Measurements from ENCODE around the gene BTBD16.

BTBD16 gene

DNA sequence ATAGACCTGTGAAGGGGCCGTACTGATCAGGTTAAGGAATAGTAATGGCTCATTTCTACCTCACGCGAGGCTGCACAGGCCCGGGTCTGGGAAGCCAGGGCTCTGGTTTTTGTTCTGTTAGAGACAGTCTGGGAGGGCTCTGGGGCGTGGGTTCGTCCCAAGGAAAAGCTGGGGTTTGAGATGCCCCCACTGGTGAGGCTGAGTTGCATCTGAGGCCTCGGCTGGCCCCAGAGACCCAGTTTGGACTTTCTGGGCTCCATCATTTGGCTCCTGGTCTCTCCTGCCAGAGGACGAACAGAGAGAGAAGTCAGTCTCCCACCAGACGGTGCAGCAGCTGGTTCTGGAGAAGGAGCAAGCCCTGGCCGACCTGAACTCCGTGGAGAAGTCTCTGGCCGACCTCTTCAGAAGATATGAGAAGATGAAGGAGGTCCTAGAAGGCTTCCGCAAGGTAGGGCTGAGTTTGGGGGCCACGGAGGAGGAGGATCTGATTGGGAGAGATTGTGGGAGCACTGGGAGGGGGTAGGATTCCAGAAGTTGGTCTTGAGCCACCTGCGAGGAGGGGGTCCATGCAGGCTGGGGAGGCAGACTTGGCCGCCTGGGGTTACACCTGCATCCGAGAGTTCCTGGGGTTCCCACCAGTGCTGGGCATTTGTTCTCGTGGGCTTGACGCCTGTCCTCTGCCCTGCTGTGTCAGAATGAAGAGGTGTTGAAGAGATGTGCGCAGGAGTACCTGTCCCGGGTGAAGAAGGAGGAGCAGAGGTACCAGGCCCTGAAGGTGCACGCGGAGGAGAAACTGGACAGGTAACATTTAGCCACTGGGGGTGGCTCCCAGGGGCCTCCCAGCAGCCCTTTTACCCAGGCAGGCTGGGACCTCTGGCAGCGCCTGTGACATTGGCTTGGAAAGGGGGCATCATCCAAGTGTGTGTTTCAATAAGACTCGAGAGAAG, 22.5 kb upstream of the BTBD16 start:
- no peak for DNase-seq

DNA sequence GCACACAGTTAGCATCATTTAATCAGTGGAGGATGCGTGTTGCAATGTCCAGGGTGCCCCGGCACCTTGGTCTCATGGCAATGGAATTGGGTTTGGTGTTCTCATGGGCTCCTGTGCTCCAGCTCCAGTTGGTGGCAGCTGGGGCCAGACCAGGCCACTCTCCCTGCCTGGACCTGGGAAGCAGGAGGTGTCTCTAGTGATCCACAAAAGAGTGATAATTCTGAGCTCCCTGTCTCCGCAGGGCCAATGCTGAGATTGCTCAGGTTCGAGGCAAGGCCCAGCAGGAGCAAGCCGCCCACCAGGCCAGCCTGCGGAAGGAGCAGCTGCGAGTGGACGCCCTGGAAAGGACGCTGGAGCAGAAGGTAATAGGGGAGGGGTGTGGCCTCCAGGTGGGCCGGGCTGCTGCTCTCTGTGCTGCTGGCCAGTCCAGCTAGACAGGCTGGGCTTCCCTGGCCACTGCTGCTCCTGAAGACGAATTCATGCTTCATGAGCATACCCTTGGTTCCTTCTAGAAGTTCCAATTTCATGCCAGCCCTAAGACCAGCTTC, 21.7 kb upstream of the BTBD16 start:
- DNase-seq = no peak

DNA sequence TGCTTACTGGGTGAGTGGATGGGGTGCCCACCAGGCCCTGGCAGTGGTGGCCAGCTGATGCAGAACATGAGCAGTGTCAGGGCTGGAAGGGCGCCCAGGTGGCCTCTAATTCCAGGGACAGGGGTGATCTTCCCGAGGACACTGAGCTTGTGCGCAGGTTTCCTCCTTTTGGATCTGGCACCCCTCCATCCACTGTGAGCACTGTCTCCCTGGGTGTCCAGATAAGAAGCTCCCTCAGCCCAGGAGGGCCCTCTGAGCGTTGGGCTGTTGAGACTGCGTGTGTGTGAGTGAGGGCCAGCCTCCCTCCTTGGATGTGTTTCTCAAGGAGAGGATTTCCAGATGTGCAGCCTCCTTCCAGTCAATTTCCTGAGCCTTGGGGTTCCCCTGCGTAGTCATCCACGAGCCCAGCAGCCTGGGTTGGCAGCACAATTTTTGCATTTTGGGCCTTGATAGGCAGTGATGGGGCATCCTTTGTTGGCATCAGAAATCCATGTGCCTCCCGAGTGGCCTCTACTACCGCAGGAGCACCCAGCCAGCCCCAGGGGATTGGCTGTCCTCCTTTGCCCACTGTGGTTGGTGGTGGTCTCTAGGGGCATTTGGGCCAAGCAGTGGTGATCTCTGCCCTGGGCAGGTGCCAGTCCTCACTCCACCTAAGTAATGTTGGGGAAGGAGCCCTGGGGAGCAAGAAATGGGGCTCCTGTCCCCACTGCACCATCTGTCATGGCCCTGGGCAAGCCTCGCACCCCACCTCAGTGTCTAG, 20.9 kb upstream of the BTBD16 start:
- no peak for DNase-seq

DNA sequence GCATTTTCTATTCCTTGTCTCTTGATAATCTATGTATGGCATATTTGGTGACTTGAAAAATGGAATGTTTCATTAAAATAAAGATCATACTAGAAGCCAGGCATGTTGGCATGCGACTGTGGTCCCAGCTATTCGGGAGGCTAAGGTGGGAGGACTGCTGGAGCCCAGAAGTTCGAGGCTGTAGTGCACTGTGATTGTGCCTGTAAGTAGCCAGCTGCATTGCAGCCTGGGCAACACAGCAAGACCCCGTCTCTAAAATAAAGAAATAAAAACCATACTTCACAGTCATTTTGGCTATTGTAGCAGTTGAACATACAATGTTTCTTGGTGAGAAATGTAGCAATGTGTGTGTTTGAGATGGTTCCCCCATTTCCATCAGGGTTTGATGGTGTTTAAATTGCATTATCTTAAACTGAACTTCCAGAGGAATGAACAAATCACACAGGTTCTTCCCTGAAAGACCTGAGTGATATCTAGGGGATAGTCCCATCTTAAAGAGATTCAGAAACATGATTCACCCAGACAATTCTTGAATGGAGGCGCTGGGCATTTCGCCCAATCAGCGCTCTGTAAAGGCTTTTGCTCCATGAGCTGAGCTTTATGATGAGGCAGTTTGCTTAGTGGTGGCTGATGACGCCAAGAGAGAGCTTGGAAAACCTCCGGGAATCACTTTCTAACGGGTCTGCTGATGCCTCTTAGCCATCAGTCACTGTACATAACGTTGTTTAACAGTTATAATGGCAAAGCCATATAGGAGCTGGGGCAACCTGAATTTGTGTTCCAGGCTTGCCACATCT, 19.4 kb upstream of the BTBD16 start:
- DNase-seq = no peak

DNA sequence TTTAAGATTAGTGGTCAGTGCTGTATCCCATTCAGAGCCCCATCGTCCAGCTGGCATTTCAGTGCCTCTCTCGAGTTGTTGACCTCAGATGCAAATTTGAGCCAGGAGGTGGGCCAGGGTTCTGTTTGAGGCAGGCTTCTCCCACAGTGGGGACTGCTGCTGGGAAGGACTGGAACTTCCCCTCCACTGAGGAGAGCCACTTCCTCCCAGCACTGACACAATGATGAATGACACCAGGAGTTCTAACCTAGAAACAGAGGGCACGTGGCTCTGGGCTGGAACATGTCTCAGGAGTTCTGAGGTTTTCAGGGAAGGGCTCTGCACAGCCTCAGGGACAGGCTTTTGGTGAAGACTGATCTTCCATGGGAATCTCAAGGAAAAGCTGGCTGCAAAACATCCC, 18.3 kb upstream of the BTBD16 start:
- no peak for DNase-seq

DNA sequence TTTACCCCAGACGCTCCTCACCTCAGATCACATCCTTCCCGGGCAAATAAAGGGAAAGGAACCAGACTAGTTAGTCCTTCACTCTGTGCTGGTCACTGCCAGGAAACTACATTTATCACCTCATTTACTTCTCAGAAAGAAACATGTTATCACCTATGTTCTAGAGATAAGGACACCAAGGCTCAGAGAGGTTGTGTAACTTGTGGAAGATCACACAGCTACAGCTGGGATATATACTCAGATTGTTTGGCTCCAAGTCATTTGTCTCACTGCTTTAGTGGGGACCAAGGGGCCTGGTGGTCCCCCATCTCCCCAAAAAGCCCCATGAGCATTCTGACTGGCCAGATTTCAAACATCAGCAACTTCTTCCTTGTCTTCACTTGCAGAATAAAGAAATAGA, 17.5 kb upstream of the BTBD16 start:
- DNase-seq = no peak

DNA sequence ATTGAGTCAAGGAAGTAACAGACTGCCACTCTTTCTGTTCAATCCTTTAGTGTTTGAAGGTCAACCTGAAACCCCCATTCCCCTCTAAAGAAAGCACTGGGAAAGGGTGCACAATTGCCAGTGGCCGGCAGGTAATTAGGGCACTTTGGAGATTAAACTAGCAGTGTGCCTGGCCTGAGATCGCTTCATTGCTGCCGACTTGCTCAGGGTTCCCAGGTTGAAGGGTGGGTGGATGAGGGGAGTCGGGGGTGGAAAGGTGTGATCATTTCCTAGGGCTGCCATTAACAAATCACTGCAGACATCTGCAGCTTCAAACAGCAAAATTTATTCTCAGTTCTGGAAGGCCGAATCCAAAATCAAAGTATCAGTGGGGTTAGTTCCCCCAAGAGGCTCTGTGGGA, 16.3 kb upstream of the BTBD16 start:
- DNase-seq = no peak

DNA sequence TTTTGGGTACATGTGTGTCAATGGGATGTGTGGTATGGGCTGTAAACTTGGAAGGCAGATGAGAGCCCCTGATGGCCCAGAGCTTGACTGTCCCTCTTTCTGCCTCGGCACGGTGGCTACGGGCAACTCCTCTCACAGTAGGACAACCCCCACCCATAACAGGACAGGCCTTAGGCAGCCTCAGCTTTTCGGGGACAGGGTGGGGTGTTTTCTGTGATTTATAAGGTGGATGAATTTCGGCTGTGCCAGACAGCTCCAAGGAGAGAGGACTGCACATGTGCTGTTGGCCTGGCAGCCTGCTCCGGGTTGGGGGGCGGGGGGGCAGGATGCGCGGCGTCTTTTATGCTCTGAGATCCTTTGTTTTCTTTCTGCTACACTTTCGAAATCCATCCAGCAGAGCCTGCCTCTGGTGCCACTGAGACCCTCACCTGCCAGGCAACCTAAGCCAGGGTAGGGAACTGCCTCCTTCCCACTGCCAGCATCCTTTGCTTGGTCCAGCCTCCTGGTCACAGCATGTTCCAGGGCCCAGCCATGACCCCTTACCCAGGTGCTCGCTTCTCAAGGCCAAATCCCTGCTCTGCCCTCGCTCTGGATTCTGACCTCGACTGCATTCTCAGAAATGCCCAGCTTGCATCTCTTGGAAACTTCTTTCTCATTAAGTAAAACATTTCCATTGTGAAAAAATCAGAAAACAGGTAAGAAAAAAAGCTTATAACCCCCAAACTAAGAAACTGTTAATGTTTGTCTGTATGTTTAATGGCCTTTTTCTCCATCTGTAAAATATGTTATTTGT, 15.4 kb upstream of the BTBD16 start:
- no peak for DNase-seq

DNA sequence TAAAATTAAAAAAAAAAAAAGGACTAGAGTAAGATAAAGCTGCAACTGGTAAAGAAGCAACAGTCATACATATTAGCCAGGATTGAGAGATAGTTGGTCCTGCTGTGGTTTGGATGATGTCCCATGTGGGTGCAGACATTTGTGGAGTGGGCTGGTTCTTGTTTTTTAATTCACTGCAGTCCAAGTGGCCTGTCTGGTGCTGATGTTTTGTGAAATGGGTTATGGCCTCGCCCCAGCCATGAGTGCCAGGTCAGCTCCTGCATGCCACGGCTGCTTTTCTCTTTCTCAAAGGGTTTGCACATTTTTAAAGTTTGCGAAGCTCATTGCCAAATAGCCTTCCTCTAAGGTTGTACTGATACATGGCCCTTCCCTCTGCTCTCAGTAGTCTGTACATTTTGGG, 14.1 kb upstream of the BTBD16 start:
- no peak for DNase-seq

DNA sequence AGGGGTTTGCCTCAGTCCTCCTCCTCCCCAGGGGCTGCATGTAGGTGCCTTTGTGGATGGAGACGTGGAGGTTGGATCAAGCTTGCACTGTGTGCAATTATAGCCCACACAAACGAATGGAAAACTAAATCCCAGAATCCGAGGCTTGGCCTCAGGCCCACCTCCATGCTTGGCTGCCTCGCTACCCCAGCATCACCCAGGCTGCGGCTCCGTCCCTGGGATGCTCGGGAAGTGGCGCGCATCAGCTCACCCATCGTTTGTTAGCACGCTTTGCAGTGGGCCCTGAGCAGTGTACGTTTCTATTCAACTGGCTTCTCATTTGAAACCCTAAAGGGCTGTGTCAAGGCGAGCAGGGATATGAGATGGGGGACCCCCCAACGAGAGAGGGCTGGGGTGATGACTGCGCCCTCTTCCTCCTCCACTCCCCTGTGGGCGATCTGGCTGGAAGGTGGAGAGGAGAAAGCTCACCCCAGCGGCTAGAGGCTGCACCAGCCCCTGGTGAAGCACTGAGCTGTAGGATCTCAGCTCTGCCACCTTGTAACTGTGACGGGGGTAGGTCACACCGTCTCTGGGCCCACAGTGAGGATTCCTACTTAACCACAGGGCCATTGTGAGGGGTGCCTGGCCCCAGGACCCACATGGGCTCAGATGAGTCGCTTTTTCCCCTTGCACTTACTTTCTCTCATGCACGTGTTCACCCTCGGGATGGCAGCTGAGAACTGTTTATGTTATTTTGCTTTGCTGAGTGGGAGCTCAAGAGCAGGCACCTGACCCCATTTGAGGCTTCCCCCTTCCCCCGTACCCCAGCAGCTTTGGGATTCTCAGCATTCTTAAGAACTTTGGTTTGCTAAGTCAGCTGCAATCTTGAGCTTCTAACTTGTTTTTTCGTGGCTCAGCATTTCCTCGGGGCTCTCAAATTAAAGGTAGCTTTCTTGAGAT, 12.7 kb upstream of the BTBD16 start:
- no peak for DNase-seq

DNA sequence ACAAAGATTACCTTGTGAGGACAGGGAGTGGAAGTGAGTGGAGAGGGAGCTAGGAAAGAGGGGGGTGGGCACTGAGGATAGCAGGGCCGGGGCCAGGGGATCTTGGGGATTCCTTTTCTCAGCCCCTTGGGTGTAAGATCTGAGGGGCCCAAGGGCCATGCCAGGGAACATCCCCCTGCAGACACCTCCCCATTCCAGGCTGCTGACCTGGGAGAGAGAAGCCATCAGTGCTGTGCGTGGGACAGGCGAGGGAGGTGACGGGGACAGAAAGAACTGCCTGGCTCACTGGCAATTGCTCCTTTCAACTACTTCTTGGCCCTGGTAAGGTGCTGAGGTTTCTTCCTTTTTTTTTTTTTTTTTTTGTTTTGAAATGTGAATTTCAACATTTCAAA, 12.0 kb upstream of the BTBD16 start:
- no peak for DNase-seq

DNA sequence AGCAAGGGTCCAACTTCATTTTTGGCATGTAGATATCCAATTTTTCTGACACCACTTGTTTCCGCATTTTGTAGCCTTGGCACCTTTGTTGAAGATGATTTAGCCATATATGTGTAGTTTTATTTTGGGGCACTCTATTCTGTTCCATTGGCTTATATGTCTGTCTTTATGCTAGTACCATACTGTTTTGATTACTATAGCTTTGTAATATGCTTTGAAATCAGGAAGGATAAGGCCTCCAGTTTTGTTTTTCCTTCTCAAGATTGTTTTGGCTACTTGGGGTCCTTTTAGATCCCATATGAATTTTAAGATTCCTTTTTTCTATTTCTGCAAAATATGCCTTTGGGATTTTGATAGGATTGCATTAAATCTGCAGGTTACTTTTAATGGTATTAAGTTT, 9.5 kb upstream of the BTBD16 start:
- no peak for DNase-seq

DNA sequence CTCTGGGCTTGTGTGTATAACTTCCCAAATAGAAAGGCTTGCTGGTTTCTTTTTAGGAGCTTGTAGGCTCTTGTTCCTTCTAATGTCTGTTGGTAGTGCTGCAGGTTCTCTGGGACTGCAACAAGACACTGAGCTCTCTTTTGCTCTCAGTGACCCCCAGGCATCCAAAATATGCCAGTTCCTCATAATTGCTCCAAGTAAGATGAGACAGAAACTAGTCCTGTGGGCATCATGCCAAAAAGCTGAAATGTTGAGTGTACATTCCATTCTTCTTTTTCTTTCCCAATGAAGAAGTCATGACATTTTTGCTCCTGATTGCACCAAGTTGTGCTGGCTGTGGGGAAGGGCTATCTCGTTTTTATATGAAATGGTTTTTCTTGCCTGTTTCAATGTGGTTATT, 7.1 kb upstream of the BTBD16 start:
- DNase-seq = no peak

DNA sequence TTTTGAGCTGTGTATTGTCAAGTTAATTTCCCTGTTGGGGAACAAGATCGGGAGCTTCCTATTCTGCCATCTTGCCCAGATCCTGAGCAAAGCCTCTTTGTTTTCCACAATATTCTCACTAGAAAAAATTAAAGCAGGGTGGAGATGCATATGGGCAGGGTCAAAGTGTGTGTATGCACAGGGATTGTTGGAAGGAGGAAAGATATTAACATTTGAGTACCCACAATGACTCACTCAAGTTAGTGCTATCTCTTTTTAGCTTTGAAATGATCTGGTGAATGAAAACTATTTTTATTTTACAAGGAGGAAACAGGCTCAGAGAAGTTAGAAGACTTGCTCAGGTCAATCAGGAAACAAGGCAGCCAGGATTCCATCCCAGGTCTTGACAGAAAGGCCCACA, 6.7 kb upstream of the BTBD16 start:
- no peak for DNase-seq

DNA sequence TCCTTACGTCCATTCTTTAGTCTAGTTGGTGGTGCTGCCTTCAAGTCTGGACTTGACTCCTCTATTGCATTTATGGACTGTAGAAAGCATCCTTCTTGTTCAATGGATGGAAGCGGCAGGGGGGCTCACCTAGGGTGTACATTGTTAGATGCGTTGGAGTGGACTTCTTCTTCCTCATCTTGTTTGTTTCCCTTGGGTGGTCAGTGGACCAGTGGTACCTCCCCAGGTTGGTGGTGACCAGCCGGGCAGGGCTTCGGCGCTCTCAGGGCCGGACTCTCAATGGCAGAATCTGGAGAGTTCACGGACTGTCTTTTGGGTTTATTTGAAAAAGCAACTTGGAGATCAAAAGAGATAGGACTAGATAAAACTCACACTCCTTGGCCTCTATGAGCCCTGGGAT, 6.2 kb upstream of the BTBD16 start:
- DNase-seq = no peak

DNA sequence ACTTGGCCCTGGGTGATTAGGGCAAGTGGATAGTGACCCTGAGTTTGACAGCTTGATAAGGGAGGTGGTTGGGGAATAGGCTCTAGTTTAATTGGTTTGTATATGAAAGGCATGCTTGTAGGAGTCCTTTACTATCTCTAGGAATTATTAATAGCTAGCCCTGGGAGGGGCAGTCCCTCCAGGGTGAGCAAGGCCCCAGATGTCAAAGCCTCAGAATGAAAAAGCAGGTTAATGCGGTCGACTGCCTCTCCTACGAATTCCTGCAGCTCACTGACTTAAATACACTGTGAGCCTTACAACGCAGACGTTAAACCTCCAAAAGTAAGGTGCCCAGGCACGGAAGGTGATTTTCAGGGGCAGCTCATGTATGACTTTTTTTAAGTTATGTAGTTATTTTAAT, 5.2 kb upstream of the BTBD16 start:
- no peak for DNase-seq

DNA sequence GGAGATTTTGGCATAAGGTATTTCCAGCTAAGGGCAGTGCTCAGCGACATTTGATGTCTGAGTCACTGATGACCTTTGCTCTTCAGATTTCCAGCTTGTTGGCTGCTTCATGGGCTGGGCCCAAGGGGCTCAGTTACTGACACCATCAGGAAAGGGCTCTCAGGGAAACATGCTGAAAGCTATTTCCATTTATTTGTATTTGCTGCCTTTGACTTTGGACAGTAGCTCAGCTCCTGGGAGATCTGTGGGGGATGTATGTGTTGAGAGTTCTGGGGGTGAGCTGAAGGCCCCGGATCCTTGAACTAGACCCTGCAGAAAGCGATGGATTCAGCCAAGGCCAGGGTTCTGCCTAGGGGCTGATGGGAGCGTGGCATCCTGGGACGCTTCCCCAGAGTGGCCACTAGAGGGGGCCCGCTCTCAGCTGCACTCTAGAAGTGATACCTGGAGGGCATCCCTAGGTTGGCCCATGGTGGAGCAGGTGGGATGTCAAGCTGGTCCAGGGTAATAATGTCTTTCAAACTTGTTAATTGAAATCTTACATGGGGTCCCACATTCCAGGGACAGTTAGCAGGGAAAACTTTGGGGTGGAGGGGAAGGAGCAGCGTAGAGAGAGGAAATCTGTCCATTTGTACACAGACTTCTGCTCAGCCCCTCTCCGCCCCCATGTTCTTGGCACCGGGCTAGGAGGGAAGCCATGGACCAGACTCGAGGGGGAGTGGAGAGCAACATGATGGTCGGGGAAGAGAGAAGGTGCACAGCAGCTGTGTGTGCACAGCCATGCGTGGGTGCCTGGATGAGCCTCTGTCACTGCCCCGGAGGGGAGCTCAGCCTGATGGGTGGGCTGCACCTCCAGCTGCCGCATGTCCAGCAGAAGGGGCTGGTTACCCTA, 3.0 kb upstream of the BTBD16 start:
- DNase-seq = no peak

DNA sequence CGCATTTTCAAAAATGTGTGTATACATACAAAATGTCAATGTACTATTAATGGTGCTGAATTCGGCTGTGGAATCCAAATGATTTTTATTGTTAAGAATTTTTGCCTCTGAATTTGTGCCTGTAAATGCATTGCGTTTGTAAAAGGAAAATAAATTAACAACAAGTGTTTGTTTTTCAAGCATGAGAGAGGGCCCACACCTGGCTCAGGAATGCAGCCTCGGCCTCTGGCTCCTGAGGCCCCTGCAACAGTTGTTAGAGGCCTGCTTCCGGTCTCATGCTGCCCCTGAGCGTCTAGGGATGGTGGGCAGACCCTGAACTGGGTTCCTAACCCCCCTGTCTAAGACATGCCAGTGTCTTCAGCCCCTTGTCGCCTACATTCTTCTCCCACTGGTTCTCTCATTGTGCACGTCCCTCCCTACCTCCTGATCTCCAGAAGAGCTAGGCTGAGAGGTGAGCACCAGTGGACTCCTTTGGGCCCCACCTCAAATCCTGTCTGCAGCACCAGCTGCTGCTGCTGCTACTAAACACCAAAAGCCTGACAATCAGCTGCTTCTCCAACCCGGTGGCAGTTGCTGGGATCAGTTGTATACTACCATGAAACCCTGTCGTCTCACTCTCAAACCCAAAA, 1.9 kb upstream of the BTBD16 start:
- no peak for DNase-seq

DNA sequence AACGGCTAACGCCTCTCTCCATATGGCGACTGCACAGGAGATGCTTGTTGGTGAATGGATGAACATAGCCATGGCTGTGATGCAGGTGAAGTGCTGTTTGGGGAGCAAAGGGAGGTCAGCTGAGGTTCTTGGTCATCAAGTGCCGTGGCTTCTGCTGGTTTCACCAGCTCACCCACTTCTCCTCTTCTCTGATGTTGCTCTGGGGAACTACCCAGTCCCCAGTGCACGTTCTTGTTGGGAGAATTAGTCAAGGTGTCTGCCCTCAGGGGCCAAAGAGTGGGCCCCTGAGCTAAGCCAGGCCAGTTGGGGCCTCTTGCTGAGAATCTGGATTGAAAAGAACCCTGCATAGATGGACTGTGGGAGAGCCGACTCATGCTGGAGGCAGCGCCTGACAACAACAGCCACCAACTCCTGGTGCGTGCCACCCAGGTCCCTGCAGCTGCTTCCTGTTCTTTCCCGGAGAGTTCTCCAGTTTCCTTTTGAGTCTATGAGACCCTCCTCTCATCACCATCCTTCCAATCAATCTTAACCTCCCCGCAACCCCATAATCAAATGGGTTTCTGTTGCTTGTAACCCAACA, 3.0 kb downstream of the BTBD16 start:
- DNase-seq = no peak
